DOHH2 (cell line): ENCODE data around the gene PKIB.

ENCODE experiments used
- EZH2phosphoT487 ChIP-seq: fragments of 200-600 bp; sonication (generic); IDR thresholded peaks from 2 replicates; pipeline ENCODE4 v1.6.1; 2017; ENCODE audit warnings: borderline replicate concordance, mild to moderate bottlenecking, antibody characterized with exemption, low read length, moderate library complexity, mixed read lengths
- TF ChIP-seq, protein P1 (sequence below): fragments of 200-600 bp; sonication (generic); IDR thresholded peaks from one replicate; pipeline ENCODE4 v1.5.1; 2014; ENCODE audit warnings: antibody characterized with exemption, mild to moderate bottlenecking, low read depth, low read length; ENCODE audit not compliant: poor library complexity, severe bottlenecking

DNA sequence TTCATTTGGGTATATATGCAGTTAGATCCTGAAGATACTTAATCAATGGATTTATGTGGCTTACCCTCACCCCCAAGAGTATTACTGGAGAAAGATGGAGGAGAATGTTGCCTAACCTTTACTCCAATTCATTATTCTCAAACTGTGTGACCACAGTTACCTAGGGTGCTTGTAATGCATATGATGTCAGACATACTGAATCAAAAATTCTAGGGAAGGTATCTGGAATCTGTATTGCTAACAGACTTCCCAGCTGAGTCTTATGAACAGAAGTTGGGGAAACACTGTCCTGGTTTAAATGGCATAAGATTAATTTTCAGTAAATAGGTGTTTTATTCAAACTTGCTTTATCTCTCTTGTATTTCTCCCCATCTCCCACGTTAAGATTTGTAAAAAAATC lies 83.9 kb downstream of the PKIB start:
- TF ChIP-seq, protein P1, sequence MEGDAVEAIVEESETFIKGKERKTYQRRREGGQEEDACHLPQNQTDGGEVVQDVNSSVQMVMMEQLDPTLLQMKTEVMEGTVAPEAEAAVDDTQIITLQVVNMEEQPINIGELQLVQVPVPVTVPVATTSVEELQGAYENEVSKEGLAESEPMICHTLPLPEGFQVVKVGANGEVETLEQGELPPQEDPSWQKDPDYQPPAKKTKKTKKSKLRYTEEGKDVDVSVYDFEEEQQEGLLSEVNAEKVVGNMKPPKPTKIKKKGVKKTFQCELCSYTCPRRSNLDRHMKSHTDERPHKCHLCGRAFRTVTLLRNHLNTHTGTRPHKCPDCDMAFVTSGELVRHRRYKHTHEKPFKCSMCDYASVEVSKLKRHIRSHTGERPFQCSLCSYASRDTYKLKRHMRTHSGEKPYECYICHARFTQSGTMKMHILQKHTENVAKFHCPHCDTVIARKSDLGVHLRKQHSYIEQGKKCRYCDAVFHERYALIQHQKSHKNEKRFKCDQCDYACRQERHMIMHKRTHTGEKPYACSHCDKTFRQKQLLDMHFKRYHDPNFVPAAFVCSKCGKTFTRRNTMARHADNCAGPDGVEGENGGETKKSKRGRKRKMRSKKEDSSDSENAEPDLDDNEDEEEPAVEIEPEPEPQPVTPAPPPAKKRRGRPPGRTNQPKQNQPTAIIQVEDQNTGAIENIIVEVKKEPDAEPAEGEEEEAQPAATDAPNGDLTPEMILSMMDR, result no peak
- TF ChIP-seq EZH2phosphoT487, result no peak
